ENCODE measurements around the gene IDH2.

The IDH2 gene

DNA sequence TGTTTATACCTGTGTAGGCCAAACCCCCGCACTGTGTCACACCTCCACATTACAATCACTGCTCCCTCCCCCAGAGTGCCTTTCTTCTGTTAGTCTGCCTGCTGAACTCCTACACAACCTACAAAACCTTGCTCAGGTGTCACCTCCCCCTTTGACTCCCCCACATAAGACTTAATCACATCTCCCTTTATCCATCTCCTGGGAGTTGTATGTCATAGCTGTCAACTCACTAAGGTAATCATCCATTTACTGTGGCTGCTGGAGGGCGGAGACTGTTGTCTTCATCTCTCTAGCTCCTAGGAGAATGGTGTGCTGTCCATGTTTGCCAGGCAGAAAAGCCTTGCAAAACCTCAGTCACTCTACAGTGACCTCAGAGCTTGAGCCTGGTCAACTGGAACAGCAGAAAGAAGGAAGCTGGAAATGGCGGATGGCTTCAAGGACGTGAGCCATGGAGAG lies 57.3 kb downstream of the IDH2 start:
- DNase-seq (ENCODE audit: low read depth in 2 of 2, low spot score in 1 of 2), result no peak

DNA sequence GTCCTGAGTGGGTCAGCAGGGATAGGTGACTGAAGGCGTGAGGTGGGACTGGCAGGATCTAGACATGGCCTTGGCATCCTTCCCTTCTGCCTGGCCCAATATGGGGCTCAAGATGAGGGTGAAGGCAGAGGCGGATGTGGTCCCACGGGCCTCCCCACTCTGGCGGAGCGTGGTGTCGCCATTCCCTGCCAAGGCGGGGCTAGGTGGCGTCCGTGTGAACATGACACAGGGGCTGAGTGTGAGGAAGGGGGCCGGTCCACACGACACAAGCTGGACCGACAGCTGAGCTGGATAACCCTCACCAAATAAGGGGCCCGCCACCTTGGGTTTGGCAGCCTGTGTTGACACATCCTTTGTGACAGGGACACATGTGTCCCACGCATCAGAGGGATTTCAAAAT lies 58.1 kb downstream of the IDH2 start:
- DNase-seq (ENCODE audit: low read depth in 2 of 2, low spot score in 1 of 2), result no peak

DNA sequence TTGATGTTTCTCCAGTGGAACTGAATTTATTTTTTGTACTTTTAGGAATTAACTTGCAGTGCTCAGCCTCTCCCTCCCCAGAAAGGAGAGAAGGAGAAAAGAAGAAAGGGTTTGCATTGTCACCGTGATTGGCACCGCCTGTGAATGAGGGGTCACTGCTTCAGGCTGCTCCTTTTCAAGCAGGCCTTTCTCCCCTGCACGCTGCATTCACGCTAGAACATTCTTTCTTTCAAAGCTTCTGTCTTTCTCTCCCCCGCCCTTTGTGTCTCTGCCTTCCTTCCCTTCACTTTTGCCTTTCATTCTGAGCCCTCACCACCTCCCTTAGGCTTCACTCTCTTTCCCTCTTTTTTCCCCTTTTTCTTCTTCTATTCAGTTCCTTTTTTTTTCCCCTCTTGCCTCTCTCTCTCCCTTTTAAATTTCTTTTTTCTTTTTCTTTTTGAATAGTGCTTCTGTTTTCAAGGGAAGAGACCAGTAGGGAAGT lies 58.7 kb downstream of the IDH2 start:
- no peak for DNase-seq (ENCODE audit: low read depth in 2 of 2, low spot score in 1 of 2)

DNA sequence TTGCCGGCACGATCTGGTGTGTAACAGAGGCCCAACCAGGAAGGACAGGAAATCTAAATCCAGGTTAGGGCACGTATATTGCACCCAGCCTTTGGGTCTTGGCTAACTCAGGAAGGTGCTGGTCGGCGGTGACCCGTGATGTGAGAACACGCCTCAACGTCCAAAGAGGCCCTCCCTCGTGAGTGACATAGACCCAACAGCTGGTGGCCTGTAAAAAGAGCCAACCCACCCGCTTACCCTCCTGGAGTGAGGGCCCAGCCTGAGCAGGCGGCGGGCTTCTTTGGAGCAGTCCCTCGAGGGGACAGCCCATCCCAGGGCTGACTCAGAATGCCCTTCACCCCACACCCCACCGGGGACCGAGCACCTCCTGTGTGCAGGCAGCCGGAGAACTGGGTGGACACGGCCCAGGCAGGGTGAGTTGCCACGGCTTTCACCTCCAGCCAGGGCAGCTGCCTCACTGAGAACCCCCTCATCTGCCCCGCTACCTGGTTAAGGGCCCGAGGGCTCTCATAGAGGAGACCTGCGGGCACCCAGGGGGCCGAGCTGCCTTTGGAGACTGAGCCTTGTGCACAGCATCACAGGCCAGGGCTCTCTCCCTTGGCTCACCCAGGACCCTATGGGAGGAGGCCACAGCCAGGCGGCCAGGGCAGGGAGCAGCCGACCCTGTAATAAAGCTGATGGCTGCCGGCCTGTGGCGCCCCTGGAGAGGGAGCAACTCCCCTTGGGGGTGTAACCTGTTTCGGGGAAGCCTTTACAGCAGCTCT lies 59.3 kb downstream of the IDH2 start:
- no peak for DNase-seq (ENCODE audit: low read depth in 2 of 2, low spot score in 1 of 2)

- no peak for DNase-seq (ENCODE audit: low read depth in 2 of 2, low spot score in 1 of 2)
These were observed 59.9 kb downstream of the IDH2 start for GRCh38 chr15:90042356-90042755.

- no peak for DNase-seq (ENCODE audit: low read depth in 2 of 2, low spot score in 1 of 2)
These were observed 61.6 kb downstream of the IDH2 start for GRCh38 chr15:90040618-90041017.

GRCh38 chr15:90039996-90040395 lies 62.3 kb downstream of the IDH2 start:
- no peak for DNase-seq (ENCODE audit: low read depth in 2 of 2, low spot score in 1 of 2)

DNA sequence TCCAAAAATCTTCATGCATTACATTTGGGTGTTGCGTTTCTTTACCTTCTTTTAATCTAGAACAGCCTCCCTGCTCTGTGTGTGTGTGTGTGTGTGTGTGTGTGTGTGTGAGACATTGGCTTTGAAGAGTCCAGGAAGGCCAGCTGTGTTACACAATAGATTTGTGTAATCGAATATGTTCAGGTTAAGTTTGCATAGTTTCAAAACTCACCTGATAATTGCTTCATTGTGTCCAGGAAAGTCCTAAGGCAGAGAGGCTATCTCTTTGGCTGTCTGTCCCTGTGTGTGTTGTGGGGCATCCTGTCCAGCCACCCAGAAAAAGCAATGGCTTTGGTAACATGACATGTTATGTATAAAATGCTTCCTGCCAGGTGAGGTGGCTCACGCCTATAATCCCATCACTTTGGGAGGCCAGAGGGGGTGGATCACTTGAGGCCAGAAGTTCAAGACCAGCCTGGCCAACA lies 63.6 kb downstream of the IDH2 start:
- no peak for DNase-seq (ENCODE audit: low read depth in 2 of 2, low spot score in 1 of 2)

GRCh38 chr15:90037961-90038631 lies 64.2 kb downstream of the IDH2 start:
- DNase-seq (ENCODE audit: low read depth in 2 of 2, low spot score in 1 of 2), result no peak

DNA sequence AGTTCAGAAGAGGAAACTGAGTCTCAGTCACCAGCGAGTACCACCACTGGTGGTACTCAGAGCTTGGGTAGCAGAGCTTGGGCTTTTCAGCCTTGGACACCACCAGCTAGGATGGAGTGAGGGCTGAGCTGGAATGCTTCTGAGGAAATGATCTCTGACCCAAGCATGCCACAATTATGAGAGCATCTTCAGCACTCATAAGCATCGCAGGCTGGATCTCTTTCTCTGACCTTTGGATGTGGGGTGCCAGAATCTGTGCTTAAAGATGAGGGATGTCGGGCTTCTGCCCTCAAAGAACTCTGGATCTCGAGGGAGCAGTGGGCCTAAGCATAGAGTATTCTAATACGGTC lies 64.8 kb downstream of the IDH2 start:
- DNase-seq (ENCODE audit: low read depth in 2 of 2, low spot score in 1 of 2), result no peak

DNA sequence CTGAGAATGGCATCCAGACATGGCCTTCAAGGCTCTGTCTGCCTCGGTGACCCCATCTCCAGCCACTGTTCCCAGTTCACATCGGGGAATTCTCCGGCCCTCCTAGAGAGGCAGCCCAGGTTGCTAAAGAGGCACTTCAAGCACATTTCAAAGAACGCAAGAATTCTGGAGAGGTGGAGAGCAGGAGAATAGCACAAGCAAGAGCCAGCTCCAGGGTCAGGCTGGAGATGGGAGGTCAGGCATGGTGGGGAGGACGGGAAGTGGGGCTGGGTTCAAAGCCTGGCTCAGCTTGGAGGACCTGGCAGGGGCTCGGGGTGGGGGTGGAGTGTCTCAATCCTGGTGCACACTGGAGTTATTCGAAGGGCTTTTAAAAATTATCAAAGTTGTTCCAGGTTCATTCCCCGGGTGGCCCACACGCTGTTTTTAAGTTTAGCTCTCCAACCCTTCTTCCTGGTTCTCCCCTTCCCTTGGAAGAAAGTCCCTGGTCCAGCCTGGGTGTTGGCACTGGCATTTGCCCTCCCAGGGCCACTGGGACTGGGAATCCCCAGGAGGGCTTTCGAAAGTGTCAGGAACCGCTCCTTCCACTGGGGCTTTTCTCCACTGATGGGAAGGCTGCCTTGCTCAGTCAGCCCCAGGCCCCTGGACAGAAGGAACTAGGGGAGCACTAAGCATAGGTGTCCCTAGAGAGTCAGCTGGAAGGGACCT lies 65.3 kb downstream of the IDH2 start:
- no peak for DNase-seq (ENCODE audit: low read depth in 2 of 2, low spot score in 1 of 2)

DNA sequence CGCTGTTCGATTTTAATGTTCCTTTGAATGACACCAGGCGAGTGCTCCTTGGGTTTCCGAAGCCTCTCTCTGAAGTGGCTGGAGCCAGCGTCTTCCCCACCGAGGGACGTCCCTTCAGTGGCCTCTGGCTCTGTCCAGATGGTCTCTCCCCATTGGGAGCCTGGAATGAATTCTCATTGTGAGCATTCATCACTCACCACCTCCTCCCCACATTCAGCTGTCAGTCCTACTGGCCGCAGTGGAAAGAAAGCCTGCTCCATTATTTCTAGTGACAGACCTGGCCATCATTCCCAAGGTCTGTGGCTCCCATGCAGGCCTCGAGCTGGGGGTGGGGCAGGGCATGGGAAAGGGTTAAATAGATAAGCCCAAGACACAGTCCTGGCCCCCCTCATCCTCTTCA lies 65.9 kb downstream of the IDH2 start:
- DNase-seq (ENCODE audit: low read depth in 2 of 2, low spot score in 1 of 2), result no peak

DNA sequence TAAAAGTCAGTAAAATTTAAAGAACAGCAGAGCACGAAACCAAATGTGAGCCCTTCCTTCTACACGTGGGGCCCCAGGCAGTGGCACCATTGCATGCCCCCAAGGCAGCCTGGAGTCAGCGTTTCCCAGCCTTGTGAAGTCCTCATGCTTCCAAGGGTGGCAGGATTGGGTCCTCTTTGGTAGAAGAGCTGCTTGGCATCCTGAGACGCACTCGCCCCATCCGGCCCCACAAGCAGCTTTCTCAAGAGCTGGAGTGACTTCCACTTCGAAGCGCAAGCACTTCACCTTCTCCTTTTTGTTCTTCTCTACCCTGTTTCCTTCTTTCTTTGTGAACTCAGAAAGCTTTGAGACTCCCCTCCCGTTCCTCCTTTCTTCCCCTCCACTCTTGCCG lies 66.4 kb downstream of the IDH2 start:
- no peak for DNase-seq (ENCODE audit: low read depth in 2 of 2, low spot score in 1 of 2)

- DNase-seq (ENCODE audit: low read depth in 2 of 2, low spot score in 1 of 2), result no peak
These were observed 67.0 kb downstream of the IDH2 start for GRCh38 chr15:90035095-90035839.

DNA sequence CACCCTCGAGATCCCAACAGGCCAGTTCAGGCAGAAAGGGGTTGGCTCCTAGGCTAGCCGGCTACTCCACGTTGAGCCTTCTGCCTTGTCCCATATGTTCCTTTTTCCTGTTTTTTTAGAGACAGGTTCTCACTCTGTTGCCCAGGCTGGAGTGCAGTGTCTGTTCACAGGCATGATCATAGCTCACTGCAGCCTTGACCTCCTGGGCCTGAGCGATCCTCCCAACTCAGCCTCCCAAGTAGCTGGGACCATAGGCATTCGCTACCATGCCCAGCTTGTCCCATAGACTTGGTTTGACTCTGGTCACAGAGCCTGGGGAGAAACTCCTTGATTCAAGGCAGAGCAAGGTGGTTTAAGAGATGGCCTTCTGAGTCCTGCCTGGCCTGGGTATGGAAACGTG lies 68.8 kb downstream of the IDH2 start:
- DNase-seq (ENCODE audit: low read depth in 2 of 2, low spot score in 1 of 2), result no peak
